ENCODE measurements around the gene RYR3.

The RYR3 gene

DNA sequence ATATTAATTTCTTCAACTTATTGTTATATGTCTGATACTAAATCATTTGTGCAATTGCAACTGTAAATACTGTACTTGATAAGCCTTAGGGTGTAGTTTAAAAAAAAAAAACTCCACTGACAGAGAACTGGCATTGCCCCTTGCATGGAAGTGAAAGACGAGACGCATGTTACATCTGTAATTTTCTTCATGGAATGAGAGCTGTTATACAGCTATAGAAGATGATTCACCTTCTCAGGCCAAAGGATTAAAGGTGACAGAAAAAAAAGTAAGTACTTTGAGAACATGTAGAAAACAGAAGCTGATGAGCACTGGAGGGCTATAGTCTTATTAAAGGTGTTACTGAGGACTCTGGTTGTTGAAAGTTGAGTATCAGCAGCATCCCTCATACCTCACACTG, 16.1 kb downstream of the RYR3 start:
- CTCF ChIA-PET: no interaction called here

DNA sequence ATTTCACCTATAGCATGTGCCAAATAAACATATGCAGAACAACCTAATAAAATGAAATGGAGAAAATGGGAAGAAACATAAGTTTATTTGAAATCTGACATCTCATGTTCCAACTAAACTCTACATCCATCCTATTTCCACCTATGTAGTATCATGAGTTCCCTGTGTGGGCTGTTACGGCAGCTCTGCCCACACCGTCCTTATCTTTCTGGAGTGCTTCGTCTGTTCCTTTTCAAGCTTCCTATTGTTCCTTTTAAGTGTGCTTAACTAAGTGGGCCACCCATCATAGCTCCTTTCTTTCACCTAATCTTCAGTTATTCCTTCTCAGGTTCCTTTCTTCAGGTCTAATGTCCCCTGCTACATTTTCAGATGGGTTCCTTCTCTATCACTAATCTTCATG, 17.3 kb downstream of the RYR3 start:
- ChIA-PET POLR2A (no interaction called here), CTCF (interaction anchor here (0.8 kb wide), 1 partner anchor 36 kb away, joined by 4 read pairs; no protein-coding TSS in a partner anchor)
- no peak for DNase-seq (ENCODE audit: low read depth, low spot score)

More for the DNA sequence above, 16.1 kb downstream of the RYR3 start:
- no peak for DNase-seq (ENCODE audit: low read depth, low spot score)
- no peak overlapping the region for H3K4me3 ChIP-seq (ENCODE audit: low read depth, low read length)
- POLR2A ChIA-PET: no interaction called here
- TF ChIP-seq, protein P1, sequence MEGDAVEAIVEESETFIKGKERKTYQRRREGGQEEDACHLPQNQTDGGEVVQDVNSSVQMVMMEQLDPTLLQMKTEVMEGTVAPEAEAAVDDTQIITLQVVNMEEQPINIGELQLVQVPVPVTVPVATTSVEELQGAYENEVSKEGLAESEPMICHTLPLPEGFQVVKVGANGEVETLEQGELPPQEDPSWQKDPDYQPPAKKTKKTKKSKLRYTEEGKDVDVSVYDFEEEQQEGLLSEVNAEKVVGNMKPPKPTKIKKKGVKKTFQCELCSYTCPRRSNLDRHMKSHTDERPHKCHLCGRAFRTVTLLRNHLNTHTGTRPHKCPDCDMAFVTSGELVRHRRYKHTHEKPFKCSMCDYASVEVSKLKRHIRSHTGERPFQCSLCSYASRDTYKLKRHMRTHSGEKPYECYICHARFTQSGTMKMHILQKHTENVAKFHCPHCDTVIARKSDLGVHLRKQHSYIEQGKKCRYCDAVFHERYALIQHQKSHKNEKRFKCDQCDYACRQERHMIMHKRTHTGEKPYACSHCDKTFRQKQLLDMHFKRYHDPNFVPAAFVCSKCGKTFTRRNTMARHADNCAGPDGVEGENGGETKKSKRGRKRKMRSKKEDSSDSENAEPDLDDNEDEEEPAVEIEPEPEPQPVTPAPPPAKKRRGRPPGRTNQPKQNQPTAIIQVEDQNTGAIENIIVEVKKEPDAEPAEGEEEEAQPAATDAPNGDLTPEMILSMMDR (IDR thresholded peaks at IDR 0.05; ENCODE audit: insufficient read depth, low read length, missing control alignments): no peak

DNA sequence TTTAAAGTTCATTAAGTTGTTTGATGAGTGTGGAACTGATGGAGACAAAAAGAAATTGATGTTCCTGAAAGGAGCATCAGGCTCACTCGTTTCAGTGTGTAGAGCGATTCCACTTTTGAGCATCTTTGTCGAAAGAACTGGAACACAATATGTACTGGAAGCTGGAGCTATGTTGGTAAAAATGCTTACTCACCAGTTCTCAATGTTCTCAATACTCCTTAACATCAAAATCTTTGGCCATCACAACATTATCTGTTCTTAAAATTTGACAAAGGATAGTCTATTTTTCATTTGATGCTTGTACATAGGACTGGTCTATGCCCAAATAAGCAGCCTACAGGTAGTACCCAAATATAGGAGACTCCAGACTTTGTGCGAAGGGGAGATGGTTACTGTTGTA, 18.7 kb downstream of the RYR3 start:
- CTCF ChIA-PET: no interaction called here
- no peak for DNase-seq (ENCODE audit: low read depth, low spot score)
- no peak overlapping the region for H3K4me3 ChIP-seq (ENCODE audit: low read depth, low read length)
- POLR2A ChIA-PET: no interaction called here
- TF ChIP-seq, protein P1 (IDR thresholded peaks at IDR 0.05; ENCODE audit: insufficient read depth, low read length, missing control alignments): no peak

More for the DNA sequence above, 17.3 kb downstream of the RYR3 start:
- no peak overlapping the region for H3K4me3 ChIP-seq (ENCODE audit: low read depth, low read length)
- TF ChIP-seq, protein P1 (IDR thresholded peaks at IDR 0.05; ENCODE audit: insufficient read depth, low read length, missing control alignments): no peak

DNA sequence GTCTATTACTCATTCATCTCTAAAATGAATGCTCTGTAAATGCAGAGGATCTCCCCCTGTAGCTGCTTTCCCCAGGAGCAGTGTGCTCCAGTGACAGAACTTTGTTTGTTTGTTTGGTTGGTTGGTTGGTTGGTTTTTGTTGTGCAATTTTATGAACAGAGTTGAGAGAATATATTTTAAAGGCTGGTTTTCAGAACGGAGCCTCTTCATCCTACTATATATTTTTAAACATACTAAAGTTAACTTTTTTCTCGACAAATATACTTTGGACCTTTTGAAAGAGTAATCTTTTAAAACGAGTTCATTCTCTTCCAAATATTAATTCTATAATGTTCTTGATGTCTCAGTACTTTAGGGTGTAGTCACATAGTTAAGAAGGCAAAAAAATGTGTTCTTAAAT, 20.2 kb downstream of the RYR3 start:
- ChIA-PET CTCF (no interaction called here), POLR2A (no interaction called here)
- no peak overlapping the region for H3K4me3 ChIP-seq (ENCODE audit: low read depth, low read length)
- DNase-seq (ENCODE audit: low read depth, low spot score): no peak
- TF ChIP-seq, protein P1 (IDR thresholded peaks at IDR 0.05; ENCODE audit: insufficient read depth, low read length, missing control alignments): no peak

DNA sequence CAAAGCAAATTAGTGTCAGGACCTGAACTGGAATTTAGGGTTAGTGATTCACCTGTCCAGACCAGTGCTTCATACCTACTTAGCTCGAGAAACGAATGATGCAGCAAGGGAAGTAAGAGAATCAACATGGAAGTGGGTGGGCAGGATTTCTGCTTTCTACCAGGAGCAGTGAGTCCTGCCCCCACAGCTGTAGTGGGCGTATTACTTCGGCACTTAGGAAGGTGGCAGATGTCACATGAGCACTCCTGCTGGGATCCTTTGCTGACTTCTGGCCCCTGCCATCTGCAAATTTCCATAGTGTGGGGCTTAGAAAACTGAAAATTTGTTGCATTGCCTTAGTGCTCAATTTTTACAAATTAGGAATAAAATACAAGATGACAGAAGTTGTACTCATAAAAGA, 31.2 kb downstream of the RYR3 start:
- CTCF ChIA-PET: no interaction called here
- TF ChIP-seq, protein P1 (IDR thresholded peaks at IDR 0.05; ENCODE audit: insufficient read depth, low read length, missing control alignments): no peak
- no peak overlapping the region for H3K4me3 ChIP-seq (ENCODE audit: low read depth, low read length)
- POLR2A ChIA-PET: no interaction called here
- no peak for DNase-seq (ENCODE audit: low read depth, low spot score)

DNA sequence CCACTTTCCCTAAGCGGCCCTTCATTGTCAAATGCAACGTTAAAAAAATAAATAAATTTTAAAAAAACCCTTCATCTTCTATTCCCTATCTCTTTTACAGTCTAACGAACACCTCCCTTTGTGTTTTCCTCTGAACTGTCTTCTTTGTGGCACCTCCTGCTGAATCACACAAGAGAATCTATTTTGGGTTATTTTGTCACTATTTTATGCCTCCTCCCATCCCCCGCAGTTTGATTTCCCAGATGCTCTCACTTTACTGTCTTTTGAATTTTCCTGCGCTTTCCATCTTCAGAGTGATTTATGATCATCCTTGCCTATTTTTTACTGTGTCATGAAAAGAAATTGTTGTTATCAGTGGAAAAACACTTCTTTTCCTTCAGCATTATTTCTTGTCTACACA, 32.5 kb downstream of the RYR3 start:
- ChIA-PET POLR2A (no interaction called here), CTCF (no interaction called here)
- TF ChIP-seq, protein P1 (IDR thresholded peaks at IDR 0.05; ENCODE audit: insufficient read depth, low read length, missing control alignments): no peak
- H3K4me3 ChIP-seq (ENCODE audit: low read depth, low read length): no peak overlapping the region
- no peak for DNase-seq (ENCODE audit: low read depth, low spot score)
